GM04504 (cell line): ENCODE results near the gene PMFBP1.

ENCODE experiments used
- DNase-seq: peaks from one replicate; pipeline ENCODE4 v3.0.0-alpha.2; 2012; ENCODE audit warnings: low read depth

PMFBP1 gene

DNA sequence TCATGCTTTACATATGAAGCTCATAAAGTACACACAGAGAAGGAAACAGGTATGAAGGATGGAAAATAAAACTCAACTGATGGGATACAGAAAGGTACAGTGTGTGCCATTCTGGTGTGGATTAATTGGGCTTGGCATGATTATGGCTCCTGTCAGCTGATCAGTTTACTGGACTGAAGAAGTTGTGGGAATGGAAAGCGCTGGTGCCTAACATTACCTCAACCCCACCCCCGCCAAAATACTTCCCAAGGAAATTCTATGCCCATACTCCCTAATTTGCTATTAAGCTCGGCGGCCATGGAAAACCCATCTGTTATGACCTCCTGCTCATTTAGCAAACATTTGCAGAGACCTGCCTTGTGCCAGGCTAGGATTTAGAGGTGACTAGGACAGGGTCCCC, 16.6 kb upstream of the PMFBP1 start:
- DNase-seq: no peak

DNA sequence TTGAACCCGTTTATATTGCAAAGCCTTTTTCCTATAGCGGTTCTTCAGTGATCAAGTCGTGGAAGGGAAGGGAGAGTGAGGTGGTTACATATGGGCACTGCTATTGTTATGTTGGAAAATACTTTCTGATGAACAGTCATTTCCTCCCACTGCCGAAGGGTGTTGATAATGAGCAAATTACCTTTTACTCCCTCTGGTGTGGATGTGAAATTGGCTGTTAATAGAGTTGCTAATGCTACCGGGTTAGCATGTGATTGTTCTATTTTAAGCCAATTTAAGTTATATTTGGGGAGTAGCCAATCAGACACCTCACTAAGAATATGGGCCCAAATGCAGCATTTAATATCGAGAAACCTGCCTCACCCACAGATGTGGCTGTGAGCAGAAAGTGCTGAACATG, 15.6 kb upstream of the PMFBP1 start:
- DNase-seq: no peak

DNA sequence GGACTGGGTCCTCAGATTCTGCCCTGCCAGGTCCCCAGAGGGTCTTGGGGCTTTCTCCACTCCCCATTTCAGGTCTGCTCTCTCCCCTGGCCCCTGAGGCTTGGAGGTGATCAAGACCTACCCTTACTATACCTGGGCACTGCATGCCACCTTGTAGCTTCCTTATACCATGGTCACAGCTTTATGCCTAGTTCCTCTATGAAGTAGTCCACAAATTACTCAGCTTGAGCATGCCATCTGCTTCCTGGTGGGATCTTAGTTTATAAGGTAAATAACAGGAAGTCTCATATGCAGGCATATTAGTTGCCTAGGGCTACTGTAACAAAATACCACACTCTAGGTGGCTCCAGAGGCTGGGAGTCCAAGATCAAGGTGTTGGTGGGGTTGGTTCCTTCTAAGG, 11.0 kb upstream of the PMFBP1 start:
- no peak for DNase-seq

DNA sequence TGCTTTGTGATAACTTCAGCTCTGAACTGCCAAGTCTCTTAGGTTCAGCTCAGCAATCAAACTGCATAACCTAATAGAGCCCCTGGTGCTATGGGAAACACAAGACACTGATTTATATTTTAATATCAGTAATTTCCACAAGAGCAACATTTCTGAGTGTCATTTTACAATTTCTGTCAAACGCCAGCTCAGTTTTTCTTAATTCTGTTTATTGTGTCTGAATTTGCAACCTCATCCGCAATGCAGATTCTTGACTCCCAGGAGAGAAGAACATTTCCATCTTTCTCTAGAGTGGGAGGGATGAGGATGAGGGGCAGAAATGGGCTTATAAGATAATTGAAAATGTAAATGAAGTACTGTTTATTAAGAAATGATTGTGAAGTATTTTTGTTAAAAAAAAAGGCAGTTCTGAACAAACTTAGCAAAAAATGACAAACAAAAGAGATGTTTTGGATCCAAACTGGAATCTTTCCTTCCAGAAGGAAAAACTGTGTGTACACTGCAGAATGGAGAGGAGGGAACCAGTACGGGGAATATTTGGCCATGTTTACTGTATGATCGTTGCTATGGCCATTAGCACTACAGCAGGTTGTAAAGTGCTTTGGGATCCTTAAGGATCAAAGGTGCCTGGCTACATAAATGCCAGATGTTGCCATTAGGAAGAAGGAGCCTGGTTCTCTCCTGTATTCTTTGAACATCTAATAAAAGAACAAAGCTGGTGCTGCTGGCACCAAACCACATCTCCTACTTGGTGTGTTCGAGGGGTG, 7.4 kb upstream of the PMFBP1 start:
- DNase-seq: no peak

DNA sequence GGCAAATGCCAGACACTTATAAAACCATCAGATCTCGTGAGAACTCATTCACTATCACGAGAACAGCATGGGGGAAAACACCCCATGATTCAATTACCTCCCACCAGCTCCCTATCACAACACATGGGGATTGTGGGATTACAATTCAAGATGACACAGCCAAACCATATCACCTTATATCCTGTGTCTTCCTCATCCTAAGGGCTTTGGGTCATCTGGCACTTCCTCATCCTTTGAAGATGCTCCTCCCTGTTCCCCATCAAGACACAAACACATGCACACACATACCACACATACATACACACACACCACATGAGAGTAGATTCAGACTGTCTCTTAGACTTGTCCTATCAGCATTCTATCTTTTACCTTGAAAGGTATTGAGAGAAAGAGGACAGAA, 2.8 kb upstream of the PMFBP1 start:
- no peak for DNase-seq

DNA sequence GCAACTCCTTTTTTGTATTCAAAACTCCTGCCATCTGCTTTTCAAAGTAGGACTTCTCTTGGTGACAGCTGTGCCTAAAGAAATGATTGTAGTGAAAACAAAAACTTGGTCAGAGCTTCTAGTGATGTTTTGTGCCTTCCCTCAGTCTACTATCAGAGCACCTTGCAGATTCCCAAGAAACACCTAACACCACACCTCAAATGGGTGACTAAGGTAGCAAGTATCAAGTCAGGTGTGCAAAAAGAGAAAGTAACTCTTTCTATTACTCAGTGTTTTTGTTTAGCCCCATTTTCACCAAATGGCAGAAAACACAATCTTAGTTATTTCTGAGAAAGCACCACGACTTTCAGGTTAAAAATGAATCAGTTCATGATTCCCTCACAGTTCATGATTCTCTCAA, 2.0 kb upstream of the PMFBP1 start:
- no peak for DNase-seq

DNA sequence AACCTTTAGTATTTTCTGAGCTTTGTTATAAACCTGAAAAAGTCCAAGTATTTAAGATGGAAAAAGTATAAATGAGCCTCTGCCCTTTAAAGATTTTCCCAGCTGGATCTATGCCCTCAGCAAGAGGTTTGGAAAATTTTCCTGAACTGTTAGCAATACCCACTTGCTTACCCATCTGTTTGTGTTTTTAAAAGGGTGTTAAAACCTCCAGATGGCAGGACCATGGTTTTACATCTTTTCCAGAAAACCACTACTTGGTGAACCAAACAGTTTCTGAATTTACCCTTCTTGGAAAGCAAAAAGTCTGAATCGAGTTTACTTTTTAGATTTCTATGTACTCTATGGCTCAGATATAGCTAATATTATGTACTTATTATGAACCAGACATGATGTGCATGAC, 719 bp downstream of the PMFBP1 start:
- no peak for DNase-seq

DNA sequence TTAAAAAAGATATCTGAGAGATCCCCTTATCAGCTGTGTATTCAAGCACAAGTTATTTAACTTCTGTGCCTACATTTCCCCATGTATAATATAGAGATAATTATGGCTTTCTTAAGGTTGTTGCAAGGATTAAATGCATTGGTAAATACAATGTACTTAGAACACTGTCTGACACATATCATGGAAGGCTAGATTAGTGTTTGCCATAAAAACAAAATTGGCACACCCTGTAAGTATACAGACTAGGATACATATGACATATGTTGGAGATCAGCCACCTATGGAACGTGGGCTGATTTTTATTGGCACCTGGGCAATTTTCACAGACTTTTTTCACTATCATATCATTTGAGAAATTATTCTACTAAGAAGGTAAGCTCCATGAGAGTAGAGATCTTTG, 2.2 kb downstream of the PMFBP1 start:
- no peak for DNase-seq

DNA sequence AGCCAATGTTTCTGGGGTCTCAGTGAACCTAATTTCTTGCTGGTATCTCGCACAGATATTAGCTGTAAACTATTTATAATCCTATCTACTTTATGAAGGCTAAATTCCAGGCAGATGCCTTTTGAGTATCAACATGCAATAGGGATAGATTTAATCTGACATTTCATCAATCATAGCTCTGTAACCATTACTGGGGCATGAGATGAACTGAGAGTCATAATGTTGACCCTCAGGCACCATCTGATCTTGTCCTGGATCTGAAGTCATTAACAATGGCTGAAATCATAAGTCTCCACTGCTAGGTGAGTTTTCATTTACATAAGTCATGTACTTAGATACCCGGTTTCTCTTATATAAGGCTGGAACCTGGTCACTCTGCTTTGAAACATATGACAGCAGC, 3.6 kb downstream of the PMFBP1 start:
- no peak for DNase-seq

DNA sequence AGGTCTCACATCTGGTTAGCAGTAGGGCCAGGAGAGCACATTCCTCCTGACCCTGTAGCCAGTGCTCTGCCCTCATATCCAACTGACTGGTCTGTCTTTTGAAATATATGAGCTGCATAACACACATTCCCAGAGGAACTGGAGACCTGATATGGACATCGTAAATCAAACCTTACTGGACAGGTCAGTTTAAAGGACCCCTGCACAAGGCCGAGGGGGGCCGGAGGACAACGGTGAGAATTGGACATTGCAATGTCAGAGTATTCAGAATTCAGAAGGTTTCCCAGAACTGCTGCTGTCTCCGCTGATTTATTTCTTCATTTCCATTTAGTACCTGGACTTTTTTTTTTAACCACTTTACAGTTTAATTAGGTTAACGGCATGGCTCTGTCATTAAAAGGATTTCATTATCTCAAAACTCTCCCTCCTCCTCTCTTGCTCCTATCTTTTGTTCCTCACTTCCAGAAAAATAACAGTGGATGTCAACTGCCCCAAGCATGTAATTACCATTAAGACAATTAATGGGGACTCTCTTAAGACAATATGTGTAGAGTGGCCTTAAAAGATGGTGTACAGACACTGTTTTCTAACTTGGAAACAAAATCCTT, 4.9 kb downstream of the PMFBP1 start:
- DNase-seq: no peak

DNA sequence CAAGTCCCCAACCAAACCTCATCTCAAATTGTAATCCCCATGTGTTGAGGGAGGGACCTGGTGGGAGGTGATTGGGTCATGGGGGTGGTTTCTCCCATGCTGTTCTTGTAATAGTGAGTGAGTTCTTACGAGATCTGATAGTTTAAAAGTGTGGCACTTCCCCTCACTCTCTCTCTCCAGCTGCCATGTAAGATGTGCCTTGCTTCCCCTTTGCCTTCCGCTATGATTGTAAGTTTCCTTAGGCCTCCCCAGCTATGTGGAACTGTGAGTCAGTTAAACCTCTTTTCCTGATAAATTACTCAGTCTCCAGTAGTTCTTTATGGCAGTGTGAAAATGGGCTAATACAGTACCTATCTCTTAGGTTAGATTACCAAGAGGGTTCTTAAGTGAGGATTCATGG, 5.8 kb downstream of the PMFBP1 start:
- DNase-seq: no peak

DNA sequence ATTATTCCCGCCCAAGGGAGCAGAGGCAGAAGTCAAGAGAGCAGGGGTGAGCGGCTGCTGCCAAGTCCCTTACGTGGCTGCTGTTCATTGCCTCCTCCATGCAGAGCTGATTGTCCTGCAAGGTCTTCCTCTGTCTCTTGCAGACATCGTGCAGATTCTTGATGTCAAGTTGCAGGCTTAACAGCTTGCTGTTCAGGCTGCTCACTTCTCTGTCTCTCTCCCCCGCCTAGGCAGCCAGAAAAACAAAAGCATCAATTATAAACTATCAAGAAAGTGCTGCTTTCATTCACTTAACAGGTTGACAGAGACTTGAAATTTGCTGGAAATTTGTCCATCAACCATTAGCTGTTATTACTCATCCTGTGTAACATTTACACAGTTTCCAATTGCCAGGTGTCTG, 7.3 kb downstream of the PMFBP1 start:
- DNase-seq: no peak

DNA sequence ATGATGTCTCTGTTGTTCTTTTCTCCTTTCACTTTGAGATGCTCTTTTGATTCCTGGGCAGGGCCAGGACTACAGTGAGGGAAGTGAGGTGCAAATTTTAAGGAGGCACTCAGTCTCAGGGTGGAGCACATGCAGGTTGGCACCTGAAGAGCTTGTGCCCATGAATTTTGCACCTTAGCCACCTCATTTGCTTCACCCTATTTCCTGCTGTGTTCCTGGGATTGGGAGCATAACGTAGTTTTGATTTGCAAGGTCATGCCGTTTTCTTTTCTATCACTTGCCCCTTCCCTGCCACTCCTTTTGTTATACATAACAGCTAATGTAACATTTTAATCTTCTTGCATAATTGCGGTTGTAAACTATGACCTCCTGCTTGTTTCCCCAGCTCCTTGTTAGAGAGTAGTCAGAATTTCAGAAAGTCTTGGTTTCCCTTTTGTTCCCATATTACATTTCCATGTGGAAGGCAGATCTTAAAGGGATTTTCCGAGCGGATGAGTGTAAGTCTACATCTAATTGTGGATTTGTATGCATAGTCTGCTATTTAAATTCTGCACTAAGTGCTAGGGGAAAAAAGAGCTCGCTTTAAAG, 9.8 kb downstream of the PMFBP1 start:
- DNase-seq: no peak

DNA sequence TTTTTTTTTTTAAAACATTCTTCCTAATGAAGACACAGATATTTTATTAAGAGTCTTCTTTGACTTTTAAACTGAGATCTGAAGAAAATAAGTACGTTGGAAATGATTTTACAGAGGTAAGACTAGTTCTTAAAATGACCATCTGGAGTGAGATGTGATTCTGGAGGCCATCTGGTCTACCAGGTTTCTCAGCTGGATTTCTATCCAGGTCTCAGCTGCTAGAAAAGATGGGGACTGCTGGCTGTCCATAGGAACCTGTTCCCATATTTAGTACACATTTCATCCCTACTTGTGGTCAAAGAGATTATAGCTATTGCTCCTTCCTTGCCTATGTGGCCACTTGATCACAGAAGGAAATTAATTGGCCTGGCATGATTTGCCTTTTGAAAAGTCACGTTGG, 12.2 kb downstream of the PMFBP1 start:
- no peak for DNase-seq

DNA sequence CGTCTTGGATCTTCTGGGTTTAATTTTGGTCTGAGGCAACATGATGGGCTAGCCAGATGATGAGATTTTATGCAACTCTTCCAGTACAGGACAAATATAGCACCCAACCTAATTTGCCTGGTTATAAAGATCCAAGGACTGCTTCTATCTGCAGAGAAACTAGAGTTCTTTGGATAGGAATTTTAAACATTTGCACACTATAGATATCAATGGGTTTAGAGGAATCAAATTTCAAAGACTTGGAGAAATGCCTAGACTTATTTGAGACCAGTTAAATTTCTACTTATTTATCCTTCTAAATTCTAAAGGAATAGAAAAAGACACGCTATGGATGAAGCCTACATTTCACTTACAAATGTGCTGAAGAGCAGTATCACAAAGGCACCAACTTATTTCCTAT, 12.6 kb downstream of the PMFBP1 start:
- no peak for DNase-seq

DNA sequence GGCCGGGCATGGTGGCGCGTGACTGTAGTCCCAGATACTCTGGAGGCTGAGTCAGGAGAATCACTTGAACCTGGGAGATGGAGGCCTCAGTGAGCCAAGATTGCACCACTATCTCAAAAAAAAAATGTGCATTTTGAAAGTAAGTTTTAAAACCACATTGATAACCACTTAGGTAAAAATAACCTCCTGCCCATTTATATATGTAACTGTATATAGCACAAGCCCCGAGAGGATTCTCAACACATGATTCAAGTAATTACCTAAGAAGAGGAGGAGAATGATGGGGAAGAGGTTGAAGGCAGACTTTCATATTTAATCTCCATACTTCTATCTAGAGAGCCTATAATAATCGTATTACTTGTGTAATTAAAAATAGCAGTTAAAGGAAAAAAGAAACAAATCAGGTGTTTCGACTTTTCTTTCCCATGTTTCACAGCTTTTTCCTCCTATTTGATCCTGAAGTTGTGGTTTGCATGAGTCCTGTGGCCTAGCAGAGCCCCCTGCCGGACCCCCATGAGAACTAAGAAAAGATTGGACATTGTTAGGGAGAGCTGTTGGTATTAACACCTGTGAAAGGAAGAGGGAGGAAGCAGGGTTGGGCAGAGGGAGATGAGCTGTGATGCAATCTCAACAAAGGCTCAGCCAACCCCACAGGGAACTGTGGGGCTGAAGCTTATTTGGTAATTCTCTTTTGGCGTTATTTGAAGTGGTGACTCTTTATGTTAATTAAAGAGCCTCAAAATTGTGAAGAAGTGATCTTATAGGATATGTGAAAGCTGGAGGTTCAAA, 22.1 kb downstream of the PMFBP1 start:
- no peak for DNase-seq

DNA sequence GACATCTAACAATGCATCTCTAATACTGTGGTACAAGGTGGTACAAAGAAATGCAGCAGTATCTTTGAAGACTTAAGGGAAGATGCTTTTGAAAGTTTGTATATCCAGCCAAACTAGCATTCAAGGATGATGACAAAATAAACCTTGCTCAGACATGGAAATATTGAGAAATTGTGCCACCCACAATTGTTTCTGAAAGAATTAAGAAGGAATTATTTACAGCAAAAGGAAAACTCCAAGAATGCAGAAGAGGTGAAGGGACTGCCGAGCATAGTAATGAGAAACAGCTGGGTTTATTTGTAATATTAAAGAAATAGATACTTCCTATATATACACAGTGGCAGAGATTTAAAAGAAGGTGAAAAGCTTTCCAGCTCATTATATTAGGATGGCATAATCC, 29.5 kb downstream of the PMFBP1 start:
- DNase-seq: no peak

DNA sequence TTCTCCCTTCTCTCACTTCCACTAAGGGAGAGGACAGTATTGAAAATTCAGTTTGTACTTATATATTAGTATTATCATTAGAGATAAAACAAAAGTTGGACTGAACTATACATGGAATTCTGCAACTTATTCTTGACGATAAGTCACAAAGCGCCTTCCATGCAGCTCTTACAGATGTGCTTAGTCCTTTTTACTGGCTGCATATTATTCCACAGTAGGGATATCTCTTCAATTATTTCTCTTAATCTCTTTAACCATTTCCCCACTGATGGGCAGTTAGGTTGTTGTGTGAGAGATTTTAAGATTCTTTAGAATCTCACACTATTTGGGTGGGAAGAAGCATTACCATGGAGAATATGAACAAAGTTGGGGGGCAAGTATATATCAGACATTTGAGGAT, 32.0 kb downstream of the PMFBP1 start:
- no peak for DNase-seq

DNA sequence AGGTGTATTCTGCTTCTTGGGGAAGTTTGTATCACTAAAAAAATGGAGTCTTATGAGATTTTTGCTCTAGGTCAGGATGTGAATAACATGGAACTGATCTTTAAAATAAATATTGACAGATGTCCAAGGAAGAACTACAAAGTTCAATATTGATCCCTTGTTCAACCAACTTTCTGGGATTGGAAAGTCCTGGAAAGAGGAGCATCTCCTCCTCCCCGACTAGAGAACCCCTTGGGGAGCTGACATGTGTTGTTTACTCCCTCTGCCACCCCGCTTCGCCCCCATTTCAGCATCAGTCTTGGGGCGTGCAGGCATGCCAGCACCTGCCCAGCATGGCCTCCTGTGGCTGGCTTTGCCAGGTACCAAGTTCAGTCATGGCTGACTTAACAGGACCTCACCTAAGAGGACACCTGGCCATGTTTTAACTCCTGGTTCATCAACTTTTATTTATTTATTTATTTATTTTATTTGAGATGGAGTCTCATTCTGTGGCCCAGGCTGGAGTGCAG, 33.8 kb downstream of the PMFBP1 start:
- no peak for DNase-seq

DNA sequence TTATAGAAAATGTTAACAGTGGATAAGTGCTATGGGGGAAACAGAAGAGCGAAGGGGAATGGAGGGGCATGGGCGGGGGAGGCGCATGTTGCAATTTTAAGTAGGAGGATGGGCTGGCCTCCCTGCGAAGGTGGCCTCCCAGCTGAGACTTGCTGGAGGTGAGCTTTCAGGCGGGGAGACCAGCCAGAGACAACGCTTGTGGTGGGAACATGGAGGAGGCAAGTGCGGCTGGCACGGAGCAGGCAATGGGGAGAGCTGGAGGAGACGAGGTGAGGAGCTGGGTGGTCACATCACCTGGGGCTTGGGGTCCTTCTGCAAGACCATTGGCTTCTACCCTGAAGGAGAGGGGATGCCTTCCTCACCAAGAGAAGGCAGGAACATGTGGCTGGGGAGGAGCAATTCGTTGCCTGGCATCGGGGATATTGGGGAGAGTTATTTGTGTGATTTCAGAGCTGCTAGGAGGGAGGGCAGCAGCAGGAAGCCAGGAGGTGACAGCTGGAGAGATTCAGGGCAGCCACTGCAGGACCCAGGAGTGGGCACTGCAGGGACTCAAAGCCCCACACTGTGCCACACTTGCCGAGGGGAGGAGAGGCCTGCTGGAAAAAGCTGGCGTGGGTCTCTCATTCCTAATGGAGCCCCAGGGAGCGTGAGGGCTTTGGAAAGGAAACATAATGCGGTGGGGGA, 34.4 kb downstream of the PMFBP1 start:
- no peak for DNase-seq

DNA sequence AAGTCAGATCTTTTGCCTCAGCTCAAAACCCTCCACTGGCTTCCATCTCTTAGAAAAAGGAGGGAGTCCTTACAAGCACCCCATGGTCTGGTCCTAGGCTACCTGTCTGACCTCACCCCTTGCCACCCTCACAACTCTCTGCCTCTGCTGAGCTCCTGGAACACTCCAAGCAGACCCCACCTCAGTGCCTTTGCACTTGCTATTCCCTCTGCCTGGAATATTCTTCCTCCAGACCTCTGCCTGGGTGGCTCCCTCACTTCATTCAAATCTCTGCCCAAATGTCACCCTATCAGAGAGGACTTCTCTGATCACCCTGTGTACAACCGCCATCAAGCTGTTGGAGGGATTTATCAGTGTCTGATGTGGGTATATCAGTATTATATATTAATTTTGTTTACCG, 37.4 kb downstream of the PMFBP1 start:
- DNase-seq: no peak

DNA sequence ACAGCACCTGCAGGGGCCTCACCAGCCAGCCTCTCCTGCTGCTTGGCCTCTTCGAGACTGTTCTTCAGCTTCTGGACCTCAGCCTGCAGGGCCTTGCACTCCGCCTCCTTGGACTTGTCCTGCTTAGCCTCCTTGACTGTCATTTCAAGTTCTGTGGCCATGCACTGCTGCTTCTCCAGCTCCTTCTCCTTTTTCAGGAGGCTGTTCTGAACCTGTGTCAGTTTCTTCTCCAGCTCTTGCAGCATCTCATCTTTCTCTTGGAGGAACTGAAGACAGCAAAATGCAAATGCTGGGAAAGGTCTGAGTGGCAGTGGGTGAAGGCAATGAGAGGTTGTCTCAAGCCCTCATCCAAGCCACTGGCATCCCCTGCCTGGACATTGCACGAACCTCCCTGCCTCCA, 39.2 kb downstream of the PMFBP1 start:
- no peak for DNase-seq
